CD4-positive, alpha-beta memory T cell (primary cell): Measurements from ENCODE around the gene HEMK1. TPM values are rescaled to one million over a fixed set of nuclear protein-coding genes. Genes with fewer than 3 reads are reported as not detected.

Experiments
- CTCF ChIA-PET: fragments of 350-600 bp; sonication (Branson Sonifier 250); formaldehyde crosslinking; loops from one replicate; lab custom pipeline; 2021; ENCODE audit warnings: inconsistent platforms; ENCODE audit not compliant: partially characterized antibody; lab: Charles Lee
- POLR2A ChIA-PET: fragments of 350-600 bp; sonication (Branson Sonifier 250); formaldehyde crosslinking; loops from one replicate; lab custom pipeline; 2021; ENCODE audit not compliant: partially characterized antibody; lab: Charles Lee
- DNase-seq, 5 donors: peaks; one replicate each; pipeline versions ENCODE4 v3.0.0 to v3.0.0-alpha.2; 2020 to 2022; ENCODE audit warnings: mixed read lengths in 1 of 5
- H3K27ac ChIP-seq: one replicate; pipeline ENCODE4 v1.7.0; 2013; ENCODE audit warnings: low read depth, low read length
- H3K27me3 ChIP-seq: 2 replicates; pipeline ENCODE4 v1.7.0; 2013; ENCODE audit warnings: mild to moderate bottlenecking, low read length, moderate library complexity; ENCODE audit not compliant: insufficient read depth
- H3K36me3 ChIP-seq: 2 replicates; pipeline ENCODE4 v1.7.0; 2013; ENCODE audit warnings: mild to moderate bottlenecking, low read length, moderate library complexity; ENCODE audit not compliant: insufficient read depth
- H3K4me1 ChIP-seq: 2 replicates; pipeline ENCODE4 v1.7.0; 2013; ENCODE audit warnings: mild to moderate bottlenecking, low read length, moderate library complexity; ENCODE audit not compliant: insufficient read depth
- H3K4me3 ChIP-seq, 2 donors: one replicate each; pipeline ENCODE4 v1.7.0; 2013; ENCODE audit warnings: low read length in 2 of 2, mild to moderate bottlenecking in 1 of 2
- H3K9me3 ChIP-seq, 2 donors: one replicate each; pipeline ENCODE4 v1.7.0; 2013; ENCODE audit warnings: low read length in 2 of 2, control low read depth in 1 of 2; ENCODE audit not compliant: control insufficient read depth in 1 of 2
- H3K27ac Mint-ChIP-seq, 7 donors: one replicate each; pipeline ENCODE4 v1.8.0; 2020 to 2021; ENCODE audit warnings: mixed read lengths in 7 of 7, mild to moderate bottlenecking in 6 of 7, inconsistent platforms in 3 of 7, moderate library complexity in 3 of 7
- H3K27me3 Mint-ChIP-seq, 2 donors: one replicate each; pipeline ENCODE4 v1.8.0; 2020 to 2021; ENCODE audit warnings: mixed read lengths in 2 of 2
- H3K36me3 Mint-ChIP-seq, 2 donors: one replicate each; pipeline ENCODE4 v1.8.0; 2020 to 2021; ENCODE audit warnings: mixed read lengths in 2 of 2, inconsistent platforms in 1 of 2, mild to moderate bottlenecking in 1 of 2
- H3K4me1 Mint-ChIP-seq, 4 donors: one replicate each; pipeline ENCODE4 v1.8.0; 2020 to 2021; ENCODE audit warnings: mixed read lengths in 4 of 4, mild to moderate bottlenecking in 1 of 4
- H3K4me3 Mint-ChIP-seq, 8 donors: one replicate each; pipeline ENCODE4 v1.8.0; 2020 to 2021; ENCODE audit warnings: mixed read lengths in 8 of 8, mild to moderate bottlenecking in 7 of 8, moderate library complexity in 6 of 8, inconsistent platforms in 3 of 8
- H3K9me3 Mint-ChIP-seq, 8 donors: one replicate each; pipeline ENCODE4 v1.8.0; 2020 to 2021; ENCODE audit warnings: mixed read lengths in 8 of 8, mild to moderate bottlenecking in 5 of 8, inconsistent platforms in 3 of 8, moderate library complexity in 1 of 8
- intact Hi-C: fragments of 100-400 bp; cut with micrococcal nuclease; formaldehyde crosslinking; loops from one replicate; pipeline ENCODE4 v1.15.1; 2023
- polyA plus RNA-seq, 2 donors: library from polyadenylated mRNA; unstranded; fragments of 300-500 nt; fragmentation: Illumina TruSeq; gene quantifications; one replicate each; pipeline ENCODE4 v1.2.3, GENCODE V29; 2021
- total RNA-seq, 2 experiments: library from RNA; stranded (reverse); gene quantifications; one replicate each; pipeline ENCODE4 v1.2.3, GENCODE V29; 2021

The HEMK1 gene
- total and polyA plus RNA-seq, 4 experiments from 2014 or later, result 21.2 to 56.7 (median 46.0) TPM

- Mint-ChIP-seq H3K9me3 (peaks cover 0 to 2% (median 0%) of the 10 kb centered on the region in 8 donors), H3K27me3 (no peaks in the 10 kb centered on the region), H3K4me1 (no peaks in the 10 kb centered on the region), H3K4me3 (no peak overlapping the region), H3K36me3 (no peaks in the 10 kb centered on the region), H3K27ac (no peak overlapping the region)
- Histone ChIP-seq H3K36me3 (no peaks in the 10 kb centered on the region), H3K9me3 (no peaks in the 10 kb centered on the region), H3K27me3 (no peaks in the 10 kb centered on the region), H3K27ac (no peak overlapping the region), H3K4me3 (no peak overlapping the region), H3K4me1 (no peaks in the 10 kb centered on the region)
- CTCF ChIA-PET, result interaction anchor here (0.9 to 4.1 kb wide), 17 partner anchors 9 to 212 kb away, joined by 3 to 22 read pairs (median 4); partner anchors contain the start of genes CYB561D2, NPRL2 and RASSF1
- intact Hi-C loops, result no loop called here
- POLR2A ChIA-PET, result no interaction called here
- DNase-seq, result no peak
Measured at GRCh38 chr3:50549226-50549625, 20.1 kb upstream of the HEMK1 start.

GRCh38 chr3:50550079-50550736, 19.1 kb upstream of the HEMK1 start:
- no peaks in the 10 kb centered on the region for H3K36me3 Mint-ChIP-seq
- peak; percentile 38 to 62 (median 45) for DNase-seq
- Histone ChIP-seq H3K4me3 (no peak overlapping the region), H3K27me3 (no peaks in the 10 kb centered on the region), H3K36me3 (no peaks in the 10 kb centered on the region), H3K9me3 (no peaks in the 10 kb centered on the region), H3K27ac (no peak overlapping the region), H3K4me1 (no peaks in the 10 kb centered on the region)
- intact Hi-C loops, result no loop called here
- no peaks in the 10 kb centered on the region for H3K27me3 Mint-ChIP-seq
- CTCF ChIA-PET, result interaction anchor here (0.8 to 4.1 kb wide), 20 partner anchors 7 to 291 kb away, joined by 3 to 22 read pairs (median 4); partner anchors contain the start of genes C3orf18, CYB561D2, HEMK1 and NPRL2
- no peaks in the 10 kb centered on the region for H3K4me1 Mint-ChIP-seq
- POLR2A ChIA-PET, result no interaction called here
- H3K4me3 Mint-ChIP-seq, result no peak overlapping the region
- H3K27ac Mint-ChIP-seq, result no peak overlapping the region
- H3K9me3 Mint-ChIP-seq, result peaks cover 0 to 2% (median 0%) of the 10 kb centered on the region in 8 donors

GRCh38 chr3:50551054-50551659, 18.2 kb upstream of the HEMK1 start:
- ChIA-PET CTCF (interaction anchor here (0.6 to 4.1 kb wide), 9 partner anchors 8 to 292 kb away, joined by 3 to 22 read pairs (median 5); partner anchors contain the start of genes C3orf18, CYB561D2, HEMK1 and NPRL2), POLR2A (interaction anchor here (1.1 kb wide), 1 partner anchor 201 kb away, joined by 3 read pairs; the partner anchor contains the start of genes CYB561D2 and NPRL2)
- intact Hi-C loops, result no loop called here
- Histone ChIP-seq H3K9me3 (no peaks in the 10 kb centered on the region), H3K27me3 (no peaks in the 10 kb centered on the region), H3K4me3 (no peak overlapping the region), H3K27ac (no peak overlapping the region), H3K4me1 (no peaks in the 10 kb centered on the region), H3K36me3 (no peaks in the 10 kb centered on the region)
- Mint-ChIP-seq H3K27me3 (no peaks in the 10 kb centered on the region), H3K27ac (no peak overlapping the region), H3K9me3 (peaks cover 0 to 2% (median 0%) of the 10 kb centered on the region in 8 donors), H3K4me1 (no peaks in the 10 kb centered on the region), H3K36me3 (no peaks in the 10 kb centered on the region), H3K4me3 (no peak overlapping the region)
- no peak for DNase-seq

GRCh38 chr3:50551681-50552435, 17.5 kb upstream of the HEMK1 start:
- Histone ChIP-seq H3K4me1 (no peaks in the 10 kb centered on the region), H3K36me3 (no peaks in the 10 kb centered on the region), H3K4me3 (no peak overlapping the region), H3K9me3 (no peaks in the 10 kb centered on the region), H3K27ac (no peak overlapping the region), H3K27me3 (no peaks in the 10 kb centered on the region)
- Mint-ChIP-seq H3K4me1 (no peaks in the 10 kb centered on the region), H3K36me3 (no peaks in the 10 kb centered on the region), H3K27ac (peak overlapping the region in 1 of 7 donors; percentile 25), H3K4me3 (no peak overlapping the region), H3K9me3 (peaks cover 0 to 2% (median 0%) of the 10 kb centered on the region in 8 donors), H3K27me3 (no peaks in the 10 kb centered on the region)
- DNase-seq, result no peak
- intact Hi-C loops, result no loop called here
- CTCF ChIA-PET, result interaction anchor here (0.6 to 4.1 kb wide), 8 partner anchors 9 to 203 kb away, joined by 3 to 22 read pairs (median 6); partner anchors contain the start of genes C3orf18, CYB561D2, HEMK1 and NPRL2
- POLR2A ChIA-PET, result interaction anchor here (1.1 kb wide), 1 partner anchor 201 kb away, joined by 3 read pairs; the partner anchor contains the start of genes CYB561D2 and NPRL2

GRCh38 chr3:50552598-50552997, 16.7 kb upstream of the HEMK1 start:
- Histone ChIP-seq H3K4me1 (no peaks in the 10 kb centered on the region), H3K9me3 (no peaks in the 10 kb centered on the region), H3K36me3 (no peaks in the 10 kb centered on the region), H3K27me3 (no peaks in the 10 kb centered on the region), H3K4me3 (no peak overlapping the region), H3K27ac (no peak overlapping the region)
- H3K4me3 Mint-ChIP-seq, result no peak overlapping the region
- DNase-seq, result no peak
- POLR2A ChIA-PET, result no interaction called here
- no peaks in the 10 kb centered on the region for H3K4me1 Mint-ChIP-seq
- no peak overlapping the region for H3K27ac Mint-ChIP-seq
- no peaks in the 10 kb centered on the region for H3K36me3 Mint-ChIP-seq
- CTCF ChIA-PET, result interaction anchor here (0.9 to 2.8 kb wide), 3 partner anchors 9 to 63 kb away, joined by 3 to 12 read pairs (median 3); partner anchors contain the start of genes C3orf18 and HEMK1
- peaks cover 0 to 2% (median 0%) of the 10 kb centered on the region in 8 donors for H3K9me3 Mint-ChIP-seq
- no peaks in the 10 kb centered on the region for H3K27me3 Mint-ChIP-seq
- intact Hi-C loops, result no loop called here

- intact Hi-C loops, result no loop called here
- no peak overlapping the region for H3K4me3 Mint-ChIP-seq
- ChIA-PET CTCF (interaction anchor here (0.9 to 1.3 kb wide), 3 partner anchors 11 to 55 kb away, joined by 3 to 6 read pairs (median 3); no protein-coding TSS in a partner anchor), POLR2A (interaction anchor here (1.1 kb wide), 1 partner anchor 14 kb away, joined by 3 read pairs; the partner anchor contains the start of gene HEMK1)
- no peaks in the 10 kb centered on the region for H3K4me1 Mint-ChIP-seq
- DNase-seq, result no peak
- no peaks in the 10 kb centered on the region for H3K36me3 ChIP-seq
- no peak overlapping the region for H3K4me3 ChIP-seq
- H3K27me3 ChIP-seq, result no peaks in the 10 kb centered on the region
- H3K27ac Mint-ChIP-seq, result no peak overlapping the region
- H3K4me1 ChIP-seq, result no peaks in the 10 kb centered on the region
- H3K27me3 Mint-ChIP-seq, result no peaks in the 10 kb centered on the region
- no peaks in the 10 kb centered on the region for H3K9me3 ChIP-seq
- H3K27ac ChIP-seq, result no peak overlapping the region
- H3K9me3 Mint-ChIP-seq, result peaks cover 0 to 2% (median 0%) of the 10 kb centered on the region in 8 donors
- H3K36me3 Mint-ChIP-seq, result no peaks in the 10 kb centered on the region
Measured at GRCh38 chr3:50554553-50554952, 14.8 kb upstream of the HEMK1 start.
